ENCODE measurements around the gene GFPT1. TPM values are rescaled to one million over a fixed set of nuclear protein-coding genes. Genes with fewer than 3 reads are reported as not detected.
"Not testable (repeated sequence)": the region's sequence is repeated elsewhere in the genome, so short reads cannot be mapped to it uniquely, and the experiment has no call there.

GFPT1 gene
- total and polyA plus RNA-seq, 12 donors: 5.5 to 96.5 (median 29.0) TPM

- no peak overlapping the region for H3K4me3 ChIP-seq
- no peak for DNase-seq
- no peaks in the 10 kb centered on the region for H3K9me3 ChIP-seq (replicated peaks in 1 of 3)
- peaks cover 0 to 91% of the 10 kb centered on the region in 2 donors for H3K36me3 ChIP-seq (replicated peaks in 1 of 2)
- TF ChIP-seq POLR2A (IDR thresholded peaks at IDR 0.05) (no peak), CTCF (IDR thresholded peaks at IDR 0.05) (no peak)
- 67 to 77% (median 74%) methylated on average over 3 of the region's 3 CpGs for WGBS, 4 donors
- no peaks in the 10 kb centered on the region for H3K27me3 ChIP-seq
- intact Hi-C loops (cut with DNase I): no loop called here
- H3K4me1 ChIP-seq (replicated peaks in 1 of 2): no peaks in the 10 kb centered on the region
- no peak overlapping the region for H3K27ac ChIP-seq
Observed at GRCh38 chr2:69358914-69359313, 28.1 kb downstream of the GFPT1 start.

- peaks cover 0 to 79% of the 10 kb centered on the region in 2 donors for H3K36me3 ChIP-seq (replicated peaks in 1 of 2)
- intact Hi-C loops (cut with DNase I): no loop called here
- WGBS, 4 donors: 93 to 98% (median 96%) methylated on average over 5 of the region's 5 CpGs
Observed at GRCh38 chr2:69356471-69356870, 30.6 kb downstream of the GFPT1 start.

GRCh38 chr2:69354976-69355375 is 32.1 kb downstream of the GFPT1 start:
- DNase-seq; H3K27me3 ChIP-seq; H3K4me3 ChIP-seq; H3K9me3 ChIP-seq (replicated peaks in 1 of 3); H3K27ac ChIP-seq; intact Hi-C loops (cut with DNase I); H3K4me1 ChIP-seq (replicated peaks in 1 of 2): not testable (repeated sequence)
- WGBS, 4 donors: 67 to 80% (median 76%) methylated on average over 3 of the region's 3 CpGs
- peaks cover 0 to 66% of the 10 kb centered on the region in 2 donors for H3K36me3 ChIP-seq (replicated peaks in 1 of 2)

More at GRCh38 chr2:69356471-69356870, 30.6 kb downstream of the GFPT1 start:
- H3K27ac ChIP-seq: no peak overlapping the region
- no peaks in the 10 kb centered on the region for H3K4me1 ChIP-seq (replicated peaks in 1 of 2)
- H3K9me3 ChIP-seq (replicated peaks in 1 of 3): no peaks in the 10 kb centered on the region
- DNase-seq: no peak
- no peak for TF ChIP-seq CTCF (IDR thresholded peaks at IDR 0.05)
- no peak for TF ChIP-seq POLR2A (IDR thresholded peaks at IDR 0.05)
- H3K4me3 ChIP-seq: no peak overlapping the region
- no peaks in the 10 kb centered on the region for H3K27me3 ChIP-seq

- Histone ChIP-seq H3K27me3 (no peaks in the 10 kb centered on the region), H3K36me3 (replicated peaks in 1 of 2) (peaks cover 0 to 67% of the 10 kb centered on the region in 2 donors), H3K4me1 (replicated peaks in 1 of 2) (no peaks in the 10 kb centered on the region), H3K4me3 (no peak overlapping the region), H3K27ac (no peak overlapping the region), H3K9me3 (replicated peaks in 1 of 3) (no peaks in the 10 kb centered on the region)
- no peak for DNase-seq
- TF ChIP-seq POLR2A (IDR thresholded peaks at IDR 0.05) (no peak), CTCF (IDR thresholded peaks at IDR 0.05) (no peak)
- intact Hi-C loops (cut with DNase I): no loop called here
- WGBS, 4 donors: 96 to 99% (median 98%) methylated on average over 5 of the region's 5 CpGs
Observed at GRCh38 chr2:69353360-69353759, 33.7 kb downstream of the GFPT1 start.

GRCh38 chr2:69348781-69349180 is 38.2 kb downstream of the GFPT1 start:
- Histone ChIP-seq H3K9me3 (replicated peaks in 1 of 3) (no peaks in the 10 kb centered on the region), H3K27ac (no peak overlapping the region), H3K27me3 (no peaks in the 10 kb centered on the region), H3K36me3 (replicated peaks in 1 of 2) (peaks cover 0 to 63% of the 10 kb centered on the region in 2 donors), H3K4me3 (no peak overlapping the region), H3K4me1 (replicated peaks in 1 of 2) (no peaks in the 10 kb centered on the region)
- no peak for DNase-seq
- 92 to 100% (median 97%) methylated on average over 1 of the region's 1 CpG for WGBS, 4 donors
- TF ChIP-seq POLR2A (IDR thresholded peaks at IDR 0.05) (no peak), CTCF (IDR thresholded peaks at IDR 0.05) (no peak)
- intact Hi-C loops (cut with DNase I): no loop called here

All from adrenal gland (tissue), 12 donors.